Stimulated activated CD8-positive, alpha-beta memory T cell treated with anti-CD3 and anti-CD28 coated beads, Interleukin-4, amount 100 ng/mL, for 4 hours (primary cell): ENCODE data around the gene ATP5MG.
"Not testable (repeated sequence)": the region's sequence is repeated elsewhere in the genome, so short reads cannot be mapped to it uniquely, and the experiment has no call there.

Experiments used
- DNase-seq, 2 donors: peaks; one replicate each; pipeline ENCODE4 v3.0.0-alpha.2; 2020; ENCODE audit warnings: low read depth in 2 of 2, low spot score in 1 of 2

ATP5MG gene

GRCh38 chr11:118406599-118407166 is 5.3 kb downstream of the ATP5MG start:
- no peak for DNase-seq

DNA sequence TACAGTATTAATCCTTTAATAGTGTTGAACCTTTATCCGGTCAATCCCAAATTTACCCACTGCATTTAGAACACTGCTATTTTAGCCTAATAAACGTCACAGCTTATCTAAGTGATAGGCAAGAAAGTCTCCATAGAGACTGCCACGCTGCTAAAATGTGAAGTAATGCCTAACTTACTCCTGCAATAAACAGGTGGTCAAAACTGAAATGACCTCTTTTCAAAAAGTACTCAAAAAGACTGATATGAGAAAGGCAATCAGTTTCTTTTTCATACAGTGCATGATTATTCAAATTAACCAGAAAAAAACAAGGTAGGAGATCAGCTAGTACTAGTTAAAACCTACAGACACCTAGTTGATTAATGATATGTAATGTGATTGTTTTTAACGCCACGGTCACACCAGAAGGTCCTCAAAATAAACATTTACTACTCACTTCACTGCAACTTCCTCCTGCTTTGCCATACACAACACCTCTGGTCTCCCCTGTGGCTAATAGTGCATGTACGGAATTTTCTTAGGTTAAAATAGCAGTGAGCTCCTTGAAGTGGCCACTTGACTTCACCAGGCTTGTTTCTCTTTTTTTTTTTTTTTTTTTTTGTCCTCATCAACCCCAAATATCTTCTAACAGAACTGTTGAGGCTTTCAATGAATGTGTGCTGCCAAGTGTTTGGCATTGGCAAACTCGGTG is 8.8 kb downstream of the ATP5MG start:
- no peak for DNase-seq

- no peak for DNase-seq
Measured at GRCh38 chr11:118411530-118411929, 10.1 kb downstream of the ATP5MG start.

DNA sequence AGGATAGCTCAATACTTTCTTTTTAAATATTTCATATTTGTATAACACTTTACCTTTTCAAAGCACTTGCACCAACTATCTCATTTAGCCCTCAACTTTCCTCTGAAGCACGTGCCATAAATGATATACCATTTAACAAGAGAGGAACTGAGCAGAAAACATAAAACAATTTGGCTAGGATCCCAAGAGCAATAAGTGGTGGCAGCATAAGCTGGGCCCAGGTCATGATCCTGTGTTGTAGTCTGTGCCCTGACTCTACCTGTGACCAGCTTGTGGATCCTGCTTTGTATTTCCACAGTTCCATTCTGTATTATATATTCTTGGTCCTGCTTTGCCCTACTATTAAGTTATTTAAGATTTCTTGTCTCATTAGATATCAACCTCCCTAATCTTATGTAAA is 11.5 kb downstream of the ATP5MG start:
- DNase-seq, result no peak

GRCh38 chr11:118415062-118415738 is 13.8 kb downstream of the ATP5MG start:
- no peak for DNase-seq

GRCh38 chr11:118415739-118416068 is 14.3 kb downstream of the ATP5MG start:
- no peak for DNase-seq

GRCh38 chr11:118416900-118417299 is 15.5 kb downstream of the ATP5MG start:
- not testable (repeated sequence) for DNase-seq

- DNase-seq, result no peak
Measured at GRCh38 chr11:118417801-118418200, 16.4 kb downstream of the ATP5MG start.

DNA sequence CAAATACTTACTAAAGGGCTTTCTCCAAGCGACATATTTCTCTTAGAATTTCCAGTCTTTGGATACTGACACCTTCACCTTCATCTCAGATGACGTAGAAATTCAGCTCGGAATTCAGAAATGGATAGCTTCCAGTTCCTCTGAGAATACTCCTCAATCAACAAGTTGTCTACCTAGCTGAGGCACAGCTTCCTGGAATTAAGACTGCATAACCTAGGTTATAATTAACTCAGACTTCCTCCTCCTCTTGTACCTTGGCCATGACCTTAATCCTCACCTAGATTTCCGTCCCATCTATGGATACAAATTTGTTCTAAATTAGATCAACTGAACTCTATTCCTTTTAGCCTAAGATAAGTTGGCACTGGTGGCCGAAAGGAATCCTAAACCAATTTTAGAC is 17.4 kb downstream of the ATP5MG start:
- DNase-seq, result no peak

GRCh38 chr11:118427707-118428106 is 26.3 kb downstream of the ATP5MG start:
- DNase-seq, result no peak

GRCh38 chr11:118430956-118431355 is 29.6 kb downstream of the ATP5MG start:
- DNase-seq, result no peak

- no peak for DNase-seq
Measured at GRCh38 chr11:118434123-118434552, 32.7 kb downstream of the ATP5MG start.

- DNase-seq, result no peak
Measured at GRCh38 chr11:118434553-118435289, 33.3 kb downstream of the ATP5MG start.

GRCh38 chr11:118435290-118435892 is 34.0 kb downstream of the ATP5MG start:
- no peak for DNase-seq

DNA sequence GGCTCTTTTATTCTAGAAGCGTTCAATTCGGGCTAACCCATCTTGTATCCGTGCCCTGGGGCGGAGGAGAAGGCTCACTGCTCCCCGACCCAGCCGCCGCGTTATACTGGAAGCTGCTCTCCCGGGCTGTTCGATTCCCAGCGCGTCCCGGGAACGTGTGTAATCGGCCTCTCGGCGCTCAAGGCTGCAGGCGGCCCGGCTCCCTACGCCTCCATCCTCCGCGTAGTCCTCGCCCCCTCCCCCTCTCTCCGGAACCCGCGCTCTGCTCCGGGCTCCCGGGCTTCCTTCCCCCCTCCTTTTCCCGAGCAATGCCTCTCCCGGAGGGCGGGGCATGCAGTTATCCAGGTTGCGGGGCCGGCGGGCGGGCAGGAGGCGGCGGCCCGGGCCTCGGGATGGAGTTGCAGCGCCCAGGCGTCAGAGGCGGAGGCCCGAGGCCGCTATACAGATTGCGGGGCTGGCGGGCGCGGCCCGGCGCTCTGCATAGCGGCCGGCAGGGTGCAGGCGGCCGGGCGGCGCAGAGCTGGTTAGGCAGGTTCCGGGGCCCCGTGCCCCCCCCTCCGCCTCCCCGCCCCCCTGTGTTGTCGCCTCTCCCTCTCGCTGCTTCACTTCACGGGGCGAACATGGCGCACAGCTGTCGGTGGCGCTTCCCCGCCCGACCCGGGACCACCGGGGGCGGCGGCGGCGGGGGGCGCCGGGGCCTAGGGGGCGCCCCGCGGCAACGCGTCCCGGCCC is 34.7 kb downstream of the ATP5MG start, which contains the start of gene KMT2A:
Gene KMT2A, plus strand, starts transcription at position 600 of the 732 bp plus-strand sequence. Its CDS starts 21 bp downstream, at position 621.
- DNase-seq, result peak; percentile 86 to 87

- no peak for DNase-seq
Measured at GRCh38 chr11:118436639-118437207, 35.3 kb downstream of the ATP5MG start.

DNA sequence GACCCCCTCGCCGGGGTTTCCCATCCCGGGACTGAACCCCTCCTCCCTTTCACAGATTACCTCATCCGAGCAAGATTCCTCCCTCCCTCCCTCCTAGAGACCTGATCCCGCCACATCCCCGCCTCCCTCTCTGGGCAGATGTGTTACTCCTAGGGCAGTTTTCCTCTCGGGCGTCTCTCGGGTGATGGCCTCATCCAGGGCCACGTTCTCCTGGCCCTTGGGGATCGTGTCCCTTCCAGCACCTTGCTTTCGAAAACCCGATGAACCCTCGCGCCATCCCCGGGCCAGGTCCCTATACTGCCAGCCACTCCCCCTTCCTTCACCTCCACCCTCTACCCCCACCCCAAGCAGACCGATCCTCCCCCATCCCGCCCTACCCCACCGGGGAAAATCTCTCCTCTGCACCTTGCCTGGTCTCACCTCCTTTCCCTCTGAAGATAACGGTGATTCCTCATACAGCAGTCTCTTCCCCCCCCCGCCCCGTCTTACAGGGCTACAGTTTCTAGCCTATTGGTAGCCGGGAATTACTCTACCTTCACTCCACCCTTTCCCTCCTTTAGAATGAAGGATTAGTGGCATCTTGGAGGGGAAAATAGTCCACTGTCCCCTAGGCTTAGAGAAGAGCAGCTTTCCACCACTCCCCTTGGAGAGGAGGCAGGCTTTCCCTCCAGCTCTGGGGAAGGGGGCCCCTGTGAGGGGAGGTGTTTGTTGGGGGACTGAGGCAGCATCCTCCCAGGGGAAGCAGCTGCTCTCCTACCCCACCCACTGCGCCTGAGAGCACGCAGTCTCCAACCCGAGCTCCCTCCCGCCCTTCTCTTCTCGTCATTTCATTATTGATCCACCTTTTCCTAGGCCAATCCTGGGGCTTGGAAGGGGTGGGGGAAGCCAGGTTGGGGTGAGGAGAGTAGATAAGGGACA is 36.1 kb downstream of the ATP5MG start:
- no peak for DNase-seq

GRCh38 chr11:118438314-118438931 is 37.0 kb downstream of the ATP5MG start:
- no peak for DNase-seq

GRCh38 chr11:118439646-118440045 is 38.2 kb downstream of the ATP5MG start:
- no peak for DNase-seq
